Gastroesophageal sphincter (tissue), 4 donors: ENCODE measurements around the gene CELSR2. TPM values are rescaled to one million over a fixed set of nuclear protein-coding genes. Genes with fewer than 3 reads are reported as not detected.
A peak's percentile ranks its signal among the peaks of the same experiment; 100 is the strongest.

Source experiments
- ATAC-seq: fragments of 150-250 bp; one replicate; pipeline ENCODE4 v1.9.1; 2016; ENCODE audit warnings: mild to moderate bottlenecking, moderate library complexity
- H3K27ac ChIP-seq, 4 donors: fragments of 200-600 bp; sonication (generic) in 3 of 4; 1 replicate in 3 of 4; 2 replicates in 1 of 4; pipeline ENCODE4 v1.5.1; 2016 to 2019
- H3K27me3 ChIP-seq: fragments of 200-600 bp; sonication (generic); one replicate; pipeline ENCODE4 v1.5.1; 2019
- H3K36me3 ChIP-seq, 2 donors: fragments of 200-600 bp; sonication (generic); one replicate each; pipeline ENCODE4 v1.5.1; 2019; ENCODE audit warnings: control low read depth in 1 of 2
- H3K4me1 ChIP-seq, 3 donors: fragments of 200-600 bp; sonication (generic); 1 replicate in 2 of 3; 2 replicates in 1 of 3; pipeline ENCODE4 v1.5.1; 2016 to 2019; ENCODE audit warnings: control low read depth in 2 of 3
- H3K4me3 ChIP-seq, 2 donors: fragments of 200-600 bp; sonication (generic); one replicate each; pipeline ENCODE4 v1.5.1; 2019; ENCODE audit warnings: mild to moderate bottlenecking in 1 of 2, moderate library complexity in 1 of 2
- H3K9me3 ChIP-seq, 3 donors: fragments of 200-600 bp; sonication (generic); one replicate each; pipeline ENCODE4 v1.5.1; 2017 to 2019; ENCODE audit warnings: control low read depth in 2 of 3
- EP300 ChIP-seq: sonication (generic); formaldehyde crosslinking; IDR thresholded peaks from one replicate; pipeline ENCODE4 v1.6.1; 2017; ENCODE audit warnings: antibody characterized with exemption, mild to moderate bottlenecking
- POLR2A ChIP-seq, 2 donors: fragments of 450-650 bp; IDR thresholded peaks; one replicate each; pipeline ENCODE4 v1.6.1; 2017; ENCODE audit warnings: antibody characterized with exemption in 2 of 2, mild to moderate bottlenecking in 2 of 2, moderate library complexity in 1 of 2
- POLR2AphosphoS5 ChIP-seq: sonication (generic); formaldehyde crosslinking; IDR thresholded peaks from one replicate; pipeline ENCODE4 v1.6.1; 2017; ENCODE audit warnings: antibody characterized with exemption
- WGBS, 2 donors: methylation state at CpG; one replicate each; pipeline ENCODE4 v1.1.5; 2018; ENCODE audit warnings: low coverage in 1 of 2; 5-methylcytosine and 5-hydroxymethylcytosine counted together
- total RNA-seq, 4 donors: library from RNA; depleted of rRNA; stranded (reverse); fragments of >200 nt; gene quantifications; one replicate each; pipeline ENCODE4 v1.1.0, GENCODE V29; 2016
- TF ChIP-seq, protein P1 (sequence below), 4 experiments: fragments of 200-600 bp in 2 of 4; fragments of 450-650 bp in 2 of 4; sonication (generic) in 1 of 4; IDR thresholded peaks; one replicate each; pipeline ENCODE4 v1.5.1; 2017 to 2019; ENCODE audit warnings: antibody characterized with exemption in 4 of 4, mild to moderate bottlenecking in 2 of 4, moderate library complexity in 2 of 4

The CELSR2 gene
- total RNA-seq, 4 donors from 2014 or later, result 5.7 to 18.6 (median 9.1) TPM

GRCh38 chr1:109262231-109263055 lies 13.1 kb downstream of the CELSR2 start:
- TF ChIP-seq EP300, result no peak
- TF ChIP-seq POLR2AphosphoS5, result no peak
- no peak for TF ChIP-seq POLR2A (IDR thresholded peaks at IDR 0.05)
- TF ChIP-seq, protein P1, sequence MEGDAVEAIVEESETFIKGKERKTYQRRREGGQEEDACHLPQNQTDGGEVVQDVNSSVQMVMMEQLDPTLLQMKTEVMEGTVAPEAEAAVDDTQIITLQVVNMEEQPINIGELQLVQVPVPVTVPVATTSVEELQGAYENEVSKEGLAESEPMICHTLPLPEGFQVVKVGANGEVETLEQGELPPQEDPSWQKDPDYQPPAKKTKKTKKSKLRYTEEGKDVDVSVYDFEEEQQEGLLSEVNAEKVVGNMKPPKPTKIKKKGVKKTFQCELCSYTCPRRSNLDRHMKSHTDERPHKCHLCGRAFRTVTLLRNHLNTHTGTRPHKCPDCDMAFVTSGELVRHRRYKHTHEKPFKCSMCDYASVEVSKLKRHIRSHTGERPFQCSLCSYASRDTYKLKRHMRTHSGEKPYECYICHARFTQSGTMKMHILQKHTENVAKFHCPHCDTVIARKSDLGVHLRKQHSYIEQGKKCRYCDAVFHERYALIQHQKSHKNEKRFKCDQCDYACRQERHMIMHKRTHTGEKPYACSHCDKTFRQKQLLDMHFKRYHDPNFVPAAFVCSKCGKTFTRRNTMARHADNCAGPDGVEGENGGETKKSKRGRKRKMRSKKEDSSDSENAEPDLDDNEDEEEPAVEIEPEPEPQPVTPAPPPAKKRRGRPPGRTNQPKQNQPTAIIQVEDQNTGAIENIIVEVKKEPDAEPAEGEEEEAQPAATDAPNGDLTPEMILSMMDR (IDR thresholded peaks at IDR 0.05), result no peak
- Histone ChIP-seq H3K4me1 (peaks cover 0 to 18% (median 0%) of the 10 kb centered on the region in 3 donors), H3K4me3 (no peak overlapping the region), H3K36me3 (peaks cover 0 to 74% of the 10 kb centered on the region in 2 donors), H3K27me3 (no peaks in the 10 kb centered on the region), H3K27ac (peak overlapping the region in 2 of 4 donors; percentile 28 to 61), H3K9me3 (no peaks in the 10 kb centered on the region)
- WGBS, 2 donors, result 81% methylated on average over 3 of the region's 22 CpGs; no CpG with 5 or more reads in 1 of the 2 donors
- ATAC-seq, result no peak

GRCh38 chr1:109263234-109263596 lies 13.9 kb downstream of the CELSR2 start:
- Histone ChIP-seq H3K36me3 (peaks cover 0 to 79% of the 10 kb centered on the region in 2 donors), H3K4me1 (peaks cover 0 to 18% (median 0%) of the 10 kb centered on the region in 3 donors), H3K4me3 (no peak overlapping the region), H3K27me3 (no peaks in the 10 kb centered on the region), H3K27ac (peak overlapping the region in 3 of 4 donors; percentile 28 to 61 (median 54)), H3K9me3 (no peaks in the 10 kb centered on the region)
- ATAC-seq, result peak; percentile 4
- TF ChIP-seq POLR2AphosphoS5 (no peak), EP300 (no peak), POLR2A (IDR thresholded peaks at IDR 0.05) (no peak)
- TF ChIP-seq, protein P1 (IDR thresholded peaks at IDR 0.05), result no peak
- 52% methylated on average over 5 of the region's 12 CpGs; no CpG with 5 or more reads in 1 of the 2 donors for WGBS, 2 donors

DNA sequence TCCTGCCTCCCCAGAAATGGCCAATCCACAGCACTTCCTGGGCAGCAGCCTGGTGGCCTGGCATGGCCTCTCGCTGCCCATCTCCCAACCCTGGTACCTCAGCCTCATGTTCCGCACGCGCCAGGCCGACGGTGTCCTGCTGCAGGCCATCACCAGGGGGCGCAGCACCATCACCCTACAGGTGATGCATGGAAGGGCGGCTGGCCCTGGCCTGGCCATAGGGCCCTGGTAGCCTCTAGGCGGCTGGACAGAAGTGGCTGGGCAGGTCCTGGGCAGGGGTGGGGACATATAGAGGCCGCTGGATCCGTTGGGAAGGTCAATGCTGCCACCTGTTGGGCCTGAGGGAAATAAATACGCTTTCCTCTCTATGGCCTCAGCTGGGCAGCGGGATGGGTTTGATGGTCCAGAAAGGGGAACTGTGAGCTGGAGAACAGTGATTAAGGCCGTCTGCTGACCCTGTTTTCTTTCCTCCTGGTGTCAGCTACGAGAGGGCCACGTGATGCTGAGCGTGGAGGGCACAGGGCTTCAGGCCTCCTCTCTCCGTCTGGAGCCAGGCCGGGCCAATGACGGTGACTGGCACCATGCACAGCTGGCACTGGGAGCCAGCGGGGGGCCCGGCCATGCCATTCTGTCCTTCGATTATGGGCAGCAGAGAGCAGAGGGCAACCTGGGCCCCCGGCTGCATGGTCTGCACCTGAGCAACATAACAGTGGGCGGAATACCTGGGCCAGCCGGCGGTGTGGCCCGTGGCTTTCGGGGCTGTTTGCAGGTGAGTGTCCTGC lies 14.4 kb downstream of the CELSR2 start:
- H3K4me1 ChIP-seq, result peaks cover 0 to 18% (median 0%) of the 10 kb centered on the region in 3 donors
- no peak overlapping the region for H3K4me3 ChIP-seq
- H3K9me3 ChIP-seq, result no peaks in the 10 kb centered on the region
- peaks cover 0 to 79% of the 10 kb centered on the region in 2 donors for H3K36me3 ChIP-seq
- peak; percentile 90 for ATAC-seq
- WGBS, 2 donors, result 20 to 40% methylated on average over 2 of the region's 29 CpGs
- TF ChIP-seq POLR2AphosphoS5, result peak; percentile 9
- no peak for TF ChIP-seq POLR2A (IDR thresholded peaks at IDR 0.05)
- TF ChIP-seq, protein P1 (IDR thresholded peaks at IDR 0.05), result peak in 3 of 4 experiments; percentile 95 to 100 (median 100)
- TF ChIP-seq EP300, result no peak
- H3K27me3 ChIP-seq, result no peaks in the 10 kb centered on the region
- peak overlapping the region in 3 of 4 donors; percentile 28 to 61 (median 54) for H3K27ac ChIP-seq

DNA sequence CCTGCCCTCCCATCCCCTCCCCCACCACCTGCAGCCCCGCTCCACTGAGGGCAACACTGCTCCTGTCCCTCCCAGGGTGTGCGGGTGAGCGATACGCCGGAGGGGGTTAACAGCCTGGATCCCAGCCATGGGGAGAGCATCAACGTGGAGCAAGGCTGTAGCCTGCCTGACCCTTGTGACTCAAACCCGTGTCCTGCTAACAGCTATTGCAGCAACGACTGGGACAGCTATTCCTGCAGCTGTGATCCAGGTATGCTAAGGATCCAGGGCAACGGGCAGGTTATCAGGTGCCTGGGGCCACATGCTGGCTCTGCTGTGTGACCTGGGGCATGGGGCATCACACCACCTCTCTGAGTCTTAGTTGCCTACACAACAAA lies 15.0 kb downstream of the CELSR2 start:
- Histone ChIP-seq H3K4me3 (no peak overlapping the region), H3K27me3 (no peaks in the 10 kb centered on the region), H3K36me3 (peaks cover 0 to 79% of the 10 kb centered on the region in 2 donors), H3K4me1 (peaks cover 0 to 18% (median 0%) of the 10 kb centered on the region in 3 donors), H3K27ac (no peak overlapping the region), H3K9me3 (no peaks in the 10 kb centered on the region)
- no peak for ATAC-seq
- 80% methylated on average over 1 of the region's 9 CpGs; no CpG with 5 or more reads in 1 of the 2 donors for WGBS, 2 donors
- TF ChIP-seq POLR2AphosphoS5 (no peak), EP300 (no peak), POLR2A (IDR thresholded peaks at IDR 0.05) (no peak)
- TF ChIP-seq, protein P1 (IDR thresholded peaks at IDR 0.05), result no peak
